Esophagus squamous epithelium (tissue), 5 donors: Measurements from ENCODE around the gene BAZ2A. TPM values are rescaled to one million over a fixed set of nuclear protein-coding genes. Genes with fewer than 3 reads are reported as not detected.
A peak's percentile ranks its signal among the peaks of the same experiment; 100 is the strongest.

ENCODE experiments used
- DNase-seq: peaks from one replicate; lab custom pipeline; 2025; lab: John Stamatoyannopoulos, UW
- H3K27ac ChIP-seq, 4 donors: fragments of 200-600 bp; sonication (generic); one replicate each; pipeline ENCODE4 v1.5.1; 2016 to 2019; ENCODE audit warnings: mild to moderate bottlenecking in 1 of 4
- H3K27me3 ChIP-seq, 4 donors: fragments of 200-600 bp; sonication (generic); 1 replicate in 3 of 4; 2 replicates in 1 of 4; pipeline versions ENCODE4 v1.5.1 to v1.6.0; 2017 to 2021; ENCODE audit warnings: antibody characterized with exemption in 1 of 4
- H3K36me3 ChIP-seq, 3 donors: fragments of 200-600 bp; sonication (generic); one replicate each; pipeline ENCODE4 v1.5.1; 2016 to 2019
- H3K4me1 ChIP-seq, 3 donors: fragments of 200-600 bp; sonication (generic); one replicate each; pipeline ENCODE4 v1.5.1; 2017 to 2019
- H3K4me3 ChIP-seq, 4 donors: fragments of 200-600 bp; sonication (generic); 1 replicate in 3 of 4; 2 replicates in 1 of 4; pipeline ENCODE4 v1.5.1; 2016 to 2019; ENCODE audit warnings: mild to moderate bottlenecking in 2 of 4, moderate library complexity in 1 of 4
- H3K9me3 ChIP-seq, 3 donors: fragments of 200-600 bp; sonication (generic); one replicate each; pipeline ENCODE4 v1.5.1; 2016 to 2019
- POLR2A ChIP-seq, 4 donors: fragments of 450-650 bp; IDR thresholded peaks; one replicate each; pipeline ENCODE4 v1.6.1; 2017; ENCODE audit warnings: antibody characterized with exemption in 4 of 4, mild to moderate bottlenecking in 4 of 4, moderate library complexity in 3 of 4
- WGBS, 2 donors: methylation state at CpG; one replicate each; pipeline ENCODE4 v1.1.5; 2018; 5-methylcytosine and 5-hydroxymethylcytosine counted together
- intact Hi-C: fragments of 100-400 bp; cut with DNase I; formaldehyde crosslinking; loops from one replicate; pipeline ENCODE4 v1.15.0; 2022
- total RNA-seq, 4 donors: library from RNA; depleted of rRNA; stranded (reverse); fragments of >200 nt; gene quantifications; one replicate each; pipeline ENCODE4 v1.1.0, GENCODE V29; 2016
- TF ChIP-seq, protein P1 (sequence below), 6 experiments: fragments of 450-650 bp in 4 of 6; fragments of 200-600 bp in 2 of 6; sonication (generic) in 2 of 6; IDR thresholded peaks; one replicate each; pipeline ENCODE4 v1.5.1; 2016 to 2019; ENCODE audit warnings: antibody characterized with exemption in 6 of 6, mild to moderate bottlenecking in 4 of 6, moderate library complexity in 4 of 6
- donor health status: DM: yes; HTN: yes; CAD: no.

Gene BAZ2A
- total RNA-seq, 4 donors from 2014 or later = 36.7 to 65.3 (median 59.8) TPM

DNA sequence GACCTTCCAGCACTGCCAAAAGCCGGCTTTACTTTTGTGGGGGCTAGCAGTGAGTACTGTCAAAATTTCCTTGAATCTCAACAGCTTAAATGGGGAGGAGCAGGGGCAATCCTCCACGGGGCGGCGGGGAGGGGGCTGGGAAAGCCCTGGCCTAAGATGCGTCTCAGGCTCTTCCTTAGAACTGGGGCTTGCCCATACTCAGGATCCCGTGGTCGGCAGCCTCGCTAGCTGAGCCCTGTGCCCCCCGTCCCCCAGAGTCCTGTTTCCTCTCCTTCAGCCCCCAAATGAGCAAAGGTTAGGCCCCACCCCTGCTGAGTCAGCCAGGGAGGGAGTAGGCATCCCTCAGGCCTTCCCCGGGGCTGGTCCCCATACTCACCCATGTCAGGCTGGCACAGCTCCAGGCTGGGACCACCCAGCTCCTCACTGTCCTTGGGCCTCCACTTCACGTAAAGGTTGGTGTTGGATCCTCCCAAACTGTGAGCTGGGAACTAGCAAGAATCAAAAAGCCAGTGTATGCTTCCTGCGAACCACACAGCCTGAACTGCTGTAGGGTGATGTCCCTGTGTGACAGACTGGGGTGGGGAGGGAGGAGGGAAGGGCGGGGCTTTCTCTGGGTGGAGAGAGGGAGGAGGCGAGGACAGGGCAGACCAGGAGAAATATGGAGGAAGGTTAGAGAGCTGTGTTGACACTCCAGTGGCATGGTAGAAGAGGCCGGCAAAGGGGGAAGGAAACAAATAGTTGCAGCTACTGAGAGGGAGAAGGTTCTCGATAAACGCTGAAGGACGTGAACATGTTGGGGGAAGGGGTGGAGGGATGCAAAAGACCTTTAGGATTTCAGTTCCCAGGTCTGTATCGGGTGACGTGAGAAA is 5.9 kb upstream of the BAZ2A start:
- intact Hi-C loops = loop anchor here (5.0 kb wide), 1 partner anchor 51 kb away; the partner anchor contains the start of gene PTGES3

DNA sequence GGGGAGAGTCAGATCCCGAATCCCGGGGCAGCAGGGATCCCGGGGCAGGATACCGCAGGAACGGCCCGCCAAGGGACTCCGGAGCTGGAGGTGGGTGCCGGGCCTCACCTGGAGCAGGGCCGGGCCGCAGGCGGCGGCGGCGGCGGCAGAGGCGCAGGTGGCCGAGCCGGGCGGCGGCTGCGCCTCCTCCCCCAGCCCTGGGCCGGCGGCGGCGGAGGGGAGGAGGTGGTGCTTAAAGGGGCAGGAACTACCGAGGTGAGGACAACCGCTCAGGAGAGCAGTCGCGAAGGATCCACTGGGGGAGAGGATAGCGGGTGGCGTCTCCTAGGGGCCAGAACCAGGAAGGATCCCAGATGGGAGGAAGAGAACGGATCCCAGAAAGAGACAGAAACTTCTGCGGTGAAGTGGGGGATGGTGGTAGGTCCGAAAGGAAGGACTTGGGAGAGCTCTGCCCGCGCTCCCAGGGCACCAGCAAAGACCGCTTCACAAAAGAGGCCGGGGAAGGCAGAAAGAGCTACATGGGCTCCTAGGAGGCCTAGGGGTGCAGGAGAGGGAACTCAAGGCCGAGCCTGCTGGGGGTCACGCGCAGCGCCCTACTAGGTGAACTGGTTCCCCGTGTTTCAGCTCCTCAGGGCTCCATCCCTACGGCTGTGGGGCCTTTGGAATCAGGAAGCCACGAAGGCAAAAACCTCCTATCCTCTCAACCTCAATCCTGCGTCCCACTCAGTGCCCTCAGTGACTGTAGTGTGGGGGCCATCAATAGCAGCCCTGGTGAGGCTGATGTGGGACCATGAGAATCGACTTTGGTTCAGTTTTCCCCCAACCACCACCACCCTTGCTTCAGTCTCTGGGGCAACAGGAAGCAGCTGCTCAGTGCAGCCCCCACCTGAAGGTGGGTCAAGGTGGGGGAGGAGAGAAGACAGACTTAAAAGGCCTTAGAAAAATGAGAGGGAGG is 5.0 kb upstream of the BAZ2A start:
- Histone ChIP-seq H3K36me3 (peaks cover 19 to 28% (median 28%) of the 10 kb centered on the region in 3 donors), H3K9me3 (no peaks in the 10 kb centered on the region), H3K4me3 (peak overlapping the region; percentile 59 to 95 (median 89)), H3K27ac (peak overlapping the region; percentile 97 to 99 (median 98)), H3K4me1 (peaks cover 48 to 87% (median 52%) of the 10 kb centered on the region in 3 donors), H3K27me3 (no peaks in the 10 kb centered on the region)
- no peak for DNase-seq
- peak in 3 of 4 donors; percentile 9 to 70 (median 65) for TF ChIP-seq POLR2A (IDR thresholded peaks at IDR 0.05)
- TF ChIP-seq, protein P1, sequence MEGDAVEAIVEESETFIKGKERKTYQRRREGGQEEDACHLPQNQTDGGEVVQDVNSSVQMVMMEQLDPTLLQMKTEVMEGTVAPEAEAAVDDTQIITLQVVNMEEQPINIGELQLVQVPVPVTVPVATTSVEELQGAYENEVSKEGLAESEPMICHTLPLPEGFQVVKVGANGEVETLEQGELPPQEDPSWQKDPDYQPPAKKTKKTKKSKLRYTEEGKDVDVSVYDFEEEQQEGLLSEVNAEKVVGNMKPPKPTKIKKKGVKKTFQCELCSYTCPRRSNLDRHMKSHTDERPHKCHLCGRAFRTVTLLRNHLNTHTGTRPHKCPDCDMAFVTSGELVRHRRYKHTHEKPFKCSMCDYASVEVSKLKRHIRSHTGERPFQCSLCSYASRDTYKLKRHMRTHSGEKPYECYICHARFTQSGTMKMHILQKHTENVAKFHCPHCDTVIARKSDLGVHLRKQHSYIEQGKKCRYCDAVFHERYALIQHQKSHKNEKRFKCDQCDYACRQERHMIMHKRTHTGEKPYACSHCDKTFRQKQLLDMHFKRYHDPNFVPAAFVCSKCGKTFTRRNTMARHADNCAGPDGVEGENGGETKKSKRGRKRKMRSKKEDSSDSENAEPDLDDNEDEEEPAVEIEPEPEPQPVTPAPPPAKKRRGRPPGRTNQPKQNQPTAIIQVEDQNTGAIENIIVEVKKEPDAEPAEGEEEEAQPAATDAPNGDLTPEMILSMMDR (IDR thresholded peaks at IDR 0.05) = peak in 4 of 6 experiments; percentile 32 to 56 (median 45)
- WGBS, 2 donors = 0 to 1% methylated on average over 22 to 45 of the region's 47 CpGs
- intact Hi-C loops = loop anchor here (5.0 kb wide), 1 partner anchor 52 kb away; the partner anchor contains the start of gene PTGES3

More for the DNA sequence above, 5.9 kb upstream of the BAZ2A start:
- WGBS, 2 donors = 0% methylated on average over 11 to 15 of the region's 20 CpGs
- Histone ChIP-seq H3K36me3 (peaks cover 26 to 37% (median 35%) of the 10 kb centered on the region in 3 donors), H3K27ac (peak overlapping the region; percentile 97 to 99 (median 98)), H3K4me1 (peaks cover 41 to 87% (median 44%) of the 10 kb centered on the region in 3 donors), H3K9me3 (no peaks in the 10 kb centered on the region), H3K4me3 (peak overlapping the region; percentile 59 to 95 (median 89)), H3K27me3 (no peaks in the 10 kb centered on the region)
- TF ChIP-seq POLR2A (IDR thresholded peaks at IDR 0.05) = peak in 3 of 4 donors; percentile 47 to 82 (median 59)
- TF ChIP-seq, protein P1 (IDR thresholded peaks at IDR 0.05) = no peak
- DNase-seq = no peak

DNA sequence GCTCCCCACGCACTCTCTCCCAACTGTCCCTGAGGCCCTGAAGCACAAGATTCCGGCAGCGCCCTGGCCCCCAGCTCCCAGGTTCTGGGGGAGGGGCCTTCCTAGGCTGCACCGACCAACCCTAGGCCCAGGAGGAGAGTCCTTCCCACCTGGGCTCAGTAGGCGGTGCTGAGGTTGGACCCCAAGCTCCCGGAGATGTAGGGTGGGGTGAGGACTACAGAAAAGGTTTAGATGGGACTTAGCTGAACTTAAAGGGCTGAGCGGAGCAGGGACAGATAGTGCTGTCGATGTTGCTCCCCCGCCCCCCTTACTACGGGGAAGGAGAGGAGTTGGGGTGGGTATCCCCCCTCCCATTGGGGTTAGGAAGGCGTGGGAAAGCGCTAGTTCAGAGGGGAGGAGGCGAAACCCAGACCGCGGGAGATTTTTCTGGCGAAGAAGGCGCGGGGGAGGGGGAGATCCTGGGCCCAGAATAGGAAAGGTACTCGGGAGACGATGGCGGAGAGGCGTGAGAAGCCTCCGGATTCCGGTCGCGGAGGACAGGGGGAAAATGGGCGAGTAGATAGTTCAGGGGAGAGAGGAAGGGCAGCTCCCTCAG is 4.2 kb upstream of the BAZ2A start:
- no peak for DNase-seq
- H3K27me3 ChIP-seq = no peaks in the 10 kb centered on the region
- TF ChIP-seq, protein P1 (IDR thresholded peaks at IDR 0.05) = no peak
- TF ChIP-seq POLR2A (IDR thresholded peaks at IDR 0.05) = peak in 2 of 4 donors; percentile 5 to 39
- H3K9me3 ChIP-seq = no peaks in the 10 kb centered on the region
- H3K27ac ChIP-seq = peak overlapping the region; percentile 97 to 99 (median 98)
- peaks cover 14 to 20% (median 20%) of the 10 kb centered on the region in 3 donors for H3K36me3 ChIP-seq
- peak overlapping the region; percentile 59 to 95 (median 89) for H3K4me3 ChIP-seq
- intact Hi-C loops = no loop called here
- 0 to 1% methylated on average over 21 to 23 of the region's 27 CpGs for WGBS, 2 donors
- H3K4me1 ChIP-seq = peaks cover 48 to 88% (median 52%) of the 10 kb centered on the region in 3 donors

DNA sequence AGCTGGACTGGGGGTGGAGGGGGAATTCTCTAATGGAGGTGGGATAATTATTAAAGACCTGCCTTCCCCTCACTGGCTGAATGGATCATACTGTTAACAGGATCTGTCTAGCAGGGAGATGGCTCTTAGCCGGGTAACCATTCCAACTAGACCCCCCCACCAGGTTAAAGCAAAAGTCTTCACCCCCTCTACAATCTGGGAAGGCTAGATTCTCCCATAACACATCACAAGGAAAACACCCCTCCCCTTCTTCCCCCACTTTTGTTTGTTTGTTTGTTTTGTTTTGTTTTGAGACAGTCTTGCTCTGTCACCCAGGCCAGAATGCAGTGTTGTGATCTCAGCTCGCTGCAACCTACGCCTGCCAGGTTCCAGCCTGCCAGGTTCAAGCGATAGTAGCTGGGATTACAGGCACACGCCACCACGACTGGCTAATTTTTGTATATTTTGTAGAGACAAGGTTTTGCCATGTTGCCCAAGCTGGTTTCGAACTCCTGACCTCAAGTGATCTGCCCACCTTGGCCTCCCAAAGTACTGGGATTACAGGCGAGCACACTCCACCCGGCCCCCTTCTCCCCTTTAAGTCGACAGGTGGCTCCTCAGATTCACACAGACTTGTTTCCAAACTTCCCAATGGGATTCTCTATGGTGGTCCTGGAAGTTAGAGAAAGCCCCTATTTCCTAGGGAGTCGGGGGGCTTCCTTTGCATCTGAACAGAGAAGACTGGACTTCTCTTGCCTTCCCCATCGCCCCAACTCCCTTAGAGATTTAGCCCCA is 3.5 kb upstream of the BAZ2A start:
- Histone ChIP-seq H3K9me3 (no peaks in the 10 kb centered on the region), H3K27me3 (no peaks in the 10 kb centered on the region), H3K4me3 (peak overlapping the region; percentile 59 to 95 (median 89)), H3K4me1 (peaks cover 48 to 90% (median 52%) of the 10 kb centered on the region in 3 donors), H3K27ac (peak overlapping the region; percentile 97 to 99 (median 98)), H3K36me3 (peaks cover 7 to 14% (median 13%) of the 10 kb centered on the region in 3 donors)
- 38 to 47% methylated on average over 7 to 9 of the region's 12 CpGs for WGBS, 2 donors
- peak in 1 of 4 donors; percentile 8 for TF ChIP-seq POLR2A (IDR thresholded peaks at IDR 0.05)
- TF ChIP-seq, protein P1 (IDR thresholded peaks at IDR 0.05) = no peak
- no peak for DNase-seq
- intact Hi-C loops = no loop called here
